OCI-LY3 (cell line): ENCODE measurements around the gene RNF2.

Source experiments
- H2AFZ ChIP-seq: fragments of 200-600, 300-600 bp; shearing (Covaris generic); 2 replicates; pipeline ENCODE4 v1.6.0; 2014; ENCODE audit warnings: antibody characterized with exemption, low read depth, low read length
- H3K27ac ChIP-seq: fragments of 200-600, 300-600 bp; sonication (generic); 2 replicates; pipeline ENCODE4 v1.5.1; 2014; ENCODE audit warnings: mild to moderate bottlenecking, low read length, moderate library complexity, mixed read lengths
- H3K27me3 ChIP-seq: fragments of 200-600, 300-600 bp; sonication (generic); 2 replicates; pipeline ENCODE4 v1.6.1; 2014; ENCODE audit warnings: low read depth, low read length, mixed read lengths
- H3K36me3 ChIP-seq: fragments of 200-600, 300-600 bp; sonication (generic); replicated peaks from 2 replicates; pipeline ENCODE3; 2014; ENCODE audit warnings: low read depth, low read length, mixed read lengths
- H3K4me1 ChIP-seq: fragments of 300-600, 200-600 bp; sonication (generic); 2 replicates; pipeline ENCODE4 v1.6.1; 2014; ENCODE audit warnings: low read length, mixed read lengths
- H3K4me2 ChIP-seq: fragments of 200-600, 300-600 bp; sonication (generic); 2 replicates; pipeline ENCODE4 v1.6.1; 2014; ENCODE audit warnings: low read length, mixed read lengths
- H3K4me3 ChIP-seq: fragments of 300-600, 200-600 bp; sonication (generic); 2 replicates; pipeline ENCODE4 v1.5.1; 2014; ENCODE audit warnings: antibody characterized with exemption, mild to moderate bottlenecking, low read length, moderate library complexity
- H3K79me2 ChIP-seq: fragments of 300-600, 200-600 bp; shearing (Covaris generic); 2 replicates; pipeline ENCODE4 v1.6.1; 2014; ENCODE audit warnings: mild to moderate bottlenecking, low read length, mixed read lengths
- H3K9ac ChIP-seq: fragments of 300-600, 200-600 bp; shearing (Covaris generic); 2 replicates; pipeline ENCODE4 v1.6.0; 2014; ENCODE audit warnings: mild to moderate bottlenecking, low read length, moderate library complexity
- H3K9me3 ChIP-seq: fragments of 200-600, 300-600 bp; shearing (Covaris generic); 2 replicates; pipeline ENCODE4 v1.6.1; 2014; ENCODE audit warnings: low read length, mixed read lengths; ENCODE audit not compliant: insufficient read depth
- H4K20me1 ChIP-seq: fragments of 200-600, 300-600 bp; sonication (generic); 2 replicates; pipeline ENCODE4 v1.6.1; 2016; ENCODE audit warnings: low read length, mixed read lengths; ENCODE audit not compliant: insufficient read depth
- EZH2phosphoT487 ChIP-seq: fragments of 200-600 bp; shearing (Covaris generic); IDR thresholded peaks from 2 replicates; pipeline ENCODE4 v1.6.1; 2018; ENCODE audit warnings: antibody characterized with exemption, mixed run types, low read depth
- TF ChIP-seq, protein P1 (sequence below): fragments of 200-600, 300-600 bp; sonication (generic); IDR thresholded peaks from 2 replicates; pipeline ENCODE4 v1.5.1; 2014; ENCODE audit warnings: antibody characterized with exemption, low read length, low read depth

RNF2 gene

GRCh38 chr1:185038813-185039376, 6.5 kb upstream of the RNF2 start:
- H3K27ac ChIP-seq: no peak overlapping the region
- no peak overlapping the region for H3K9ac ChIP-seq
- no peak overlapping the region for H3K4me2 ChIP-seq

DNA sequence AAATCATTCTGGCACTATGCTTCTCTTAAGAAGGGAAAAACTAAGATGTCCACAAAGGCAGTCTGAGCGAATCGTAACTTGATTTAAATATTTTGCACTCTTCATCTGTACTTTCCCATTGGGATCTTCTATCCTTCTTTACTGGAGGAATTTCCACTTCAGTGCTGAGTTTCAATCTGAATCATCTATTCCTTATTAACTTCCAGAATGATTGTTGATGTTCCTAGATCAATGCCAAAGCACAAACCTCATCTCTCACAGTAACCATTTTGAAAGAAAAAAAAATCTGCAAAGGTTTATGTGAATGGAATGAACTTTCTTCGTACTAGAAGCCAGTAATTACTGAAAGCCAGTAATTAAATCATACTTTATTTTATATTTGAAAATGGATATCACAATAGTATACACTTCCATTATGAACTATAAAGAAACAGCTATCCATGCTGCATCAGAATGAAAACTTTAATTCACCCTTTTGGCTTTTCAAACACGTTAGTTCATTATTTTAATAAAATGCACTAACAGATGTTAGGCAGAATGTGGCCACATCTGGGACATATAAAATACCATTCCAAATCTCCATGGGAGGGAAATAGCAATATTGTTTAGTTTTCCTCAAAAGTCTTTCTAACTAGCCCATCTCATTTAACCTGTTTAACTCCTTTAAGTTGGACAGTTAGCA, 5.5 kb upstream of the RNF2 start:
- Histone ChIP-seq H3K9ac (no peak overlapping the region), H4K20me1 (no peaks in the 10 kb centered on the region), H2AFZ (no peak overlapping the region), H3K27me3 (peaks cover 4% of the 10 kb centered on the region; the same call in 1 of the 2 replicates), H3K79me2 (no peaks in the 10 kb centered on the region), H3K9me3 (no peaks in the 10 kb centered on the region), H3K36me3 (no peaks in the 10 kb centered on the region), H3K27ac (no peak overlapping the region), H3K4me1 (peaks cover 2% of the 10 kb centered on the region; the same call in 1 of the 2 replicates), H3K4me2 (no peak overlapping the region), H3K4me3 (no peak overlapping the region)
- TF ChIP-seq, protein P1, sequence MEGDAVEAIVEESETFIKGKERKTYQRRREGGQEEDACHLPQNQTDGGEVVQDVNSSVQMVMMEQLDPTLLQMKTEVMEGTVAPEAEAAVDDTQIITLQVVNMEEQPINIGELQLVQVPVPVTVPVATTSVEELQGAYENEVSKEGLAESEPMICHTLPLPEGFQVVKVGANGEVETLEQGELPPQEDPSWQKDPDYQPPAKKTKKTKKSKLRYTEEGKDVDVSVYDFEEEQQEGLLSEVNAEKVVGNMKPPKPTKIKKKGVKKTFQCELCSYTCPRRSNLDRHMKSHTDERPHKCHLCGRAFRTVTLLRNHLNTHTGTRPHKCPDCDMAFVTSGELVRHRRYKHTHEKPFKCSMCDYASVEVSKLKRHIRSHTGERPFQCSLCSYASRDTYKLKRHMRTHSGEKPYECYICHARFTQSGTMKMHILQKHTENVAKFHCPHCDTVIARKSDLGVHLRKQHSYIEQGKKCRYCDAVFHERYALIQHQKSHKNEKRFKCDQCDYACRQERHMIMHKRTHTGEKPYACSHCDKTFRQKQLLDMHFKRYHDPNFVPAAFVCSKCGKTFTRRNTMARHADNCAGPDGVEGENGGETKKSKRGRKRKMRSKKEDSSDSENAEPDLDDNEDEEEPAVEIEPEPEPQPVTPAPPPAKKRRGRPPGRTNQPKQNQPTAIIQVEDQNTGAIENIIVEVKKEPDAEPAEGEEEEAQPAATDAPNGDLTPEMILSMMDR: no peak
- no peak for TF ChIP-seq EZH2phosphoT487

More at GRCh38 chr1:185038813-185039376, 6.5 kb upstream of the RNF2 start:
- TF ChIP-seq, protein P1: no peak
- TF ChIP-seq EZH2phosphoT487: no peak
- no peaks in the 10 kb centered on the region for H3K27me3 ChIP-seq
- no peak overlapping the region for H2AFZ ChIP-seq
- no peaks in the 10 kb centered on the region for H3K79me2 ChIP-seq
- H4K20me1 ChIP-seq: no peaks in the 10 kb centered on the region
- no peaks in the 10 kb centered on the region for H3K9me3 ChIP-seq
- H3K36me3 ChIP-seq: no peaks in the 10 kb centered on the region
- no peak overlapping the region for H3K4me3 ChIP-seq
- no peaks in the 10 kb centered on the region for H3K4me1 ChIP-seq

DNA sequence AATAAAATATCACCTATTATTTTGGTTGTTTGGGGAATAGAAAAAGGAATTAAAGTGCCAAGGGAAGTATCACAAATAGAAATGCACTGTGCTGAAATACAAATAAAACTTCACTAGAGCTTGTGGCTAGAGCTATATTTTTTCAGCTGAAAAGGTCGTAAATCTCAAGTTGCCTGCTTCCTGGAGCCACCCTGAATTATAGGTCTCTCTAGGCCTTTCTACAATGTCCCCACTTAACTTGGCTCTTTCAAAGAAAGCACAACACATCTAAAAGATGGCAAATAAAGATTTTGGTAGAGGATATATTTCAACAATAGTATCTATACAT, 5.0 kb upstream of the RNF2 start:
- peaks cover 6% of the 10 kb centered on the region; the same call in 1 of the 2 replicates for H3K27me3 ChIP-seq
- no peak overlapping the region for H2AFZ ChIP-seq
- no peaks in the 10 kb centered on the region for H3K9me3 ChIP-seq
- H4K20me1 ChIP-seq: no peaks in the 10 kb centered on the region
- H3K9ac ChIP-seq: no peak overlapping the region
- no peak overlapping the region for H3K27ac ChIP-seq
- no peaks in the 10 kb centered on the region for H3K79me2 ChIP-seq
- H3K4me2 ChIP-seq: no peak overlapping the region
- TF ChIP-seq, protein P1: no peak
- TF ChIP-seq EZH2phosphoT487: no peak
- peaks cover 4% of the 10 kb centered on the region; the same call in 1 of the 2 replicates for H3K4me1 ChIP-seq
- H3K36me3 ChIP-seq: no peaks in the 10 kb centered on the region
- no peak overlapping the region for H3K4me3 ChIP-seq

- H3K4me1 ChIP-seq: peaks cover 5% of the 10 kb centered on the region
- no peak overlapping the region for H3K9ac ChIP-seq
- peaks cover 6% of the 10 kb centered on the region; the same call in 1 of the 2 replicates for H3K27me3 ChIP-seq
- no peak overlapping the region for H3K4me2 ChIP-seq
- H3K27ac ChIP-seq: no peak overlapping the region
- H3K36me3 ChIP-seq: no peaks in the 10 kb centered on the region
- H3K4me3 ChIP-seq: no peak overlapping the region
- no peaks in the 10 kb centered on the region for H3K9me3 ChIP-seq
- H2AFZ ChIP-seq: no peak overlapping the region
- peaks cover 9% of the 10 kb centered on the region for H3K79me2 ChIP-seq
- peaks cover 5% of the 10 kb centered on the region for H4K20me1 ChIP-seq
- TF ChIP-seq, protein P1: no peak
- no peak for TF ChIP-seq EZH2phosphoT487
Observed at GRCh38 chr1:185041742-185042141, 3.6 kb upstream of the RNF2 start.
